Psoas muscle (tissue), 8 donors: ENCODE results near the gene DIABLO. TPM values are rescaled to one million over a fixed set of nuclear protein-coding genes. Genes with fewer than 3 reads are reported as not detected.

ENCODE experiments used
- ATAC-seq, 4 donors: fragments of 200-7000 bp; cut with Tn5 transposase; one replicate each; pipeline ENCODE4 v1.9.1; 2020; ENCODE audit warnings: moderate library complexity in 3 of 4, mild to moderate bottlenecking in 2 of 4
- DNase-seq, 2 donors: peaks; one replicate each; pipeline ENCODE4 v3.0.0-alpha.2; 2020
- H3K27ac ChIP-seq: fragments of 200-600 bp; one replicate; pipeline ENCODE4 v1.8.0; 2022
- H3K27me3 ChIP-seq, 3 donors: fragments of 200-600 bp in 1 of 3; one replicate each; pipeline versions ENCODE4 v1.6.1 to v1.8.0; 2013 to 2022; ENCODE audit warnings: low read length in 2 of 3, mild to moderate bottlenecking in 2 of 3, moderate library complexity in 1 of 3; ENCODE audit not compliant: insufficient read depth in 3 of 3
- H3K36me3 ChIP-seq, 2 donors: fragments of 200-600 bp in 1 of 2; one replicate each; pipeline versions ENCODE4 v1.6.1 to v1.8.0; 2013 to 2022; ENCODE audit warnings: low read depth in 1 of 2, mild to moderate bottlenecking in 1 of 2, moderate library complexity in 1 of 2; ENCODE audit not compliant: insufficient read depth in 1 of 2
- H3K4me1 ChIP-seq: fragments of 200-600 bp; one replicate; pipeline ENCODE4 v1.8.0; 2022
- H3K4me3 ChIP-seq: fragments of 200-600 bp; one replicate; pipeline ENCODE4 v1.8.0; 2022; ENCODE audit warnings: mild to moderate bottlenecking
- H3K9me3 ChIP-seq: fragments of 200-600 bp; one replicate; pipeline ENCODE4 v1.8.0; 2022
- WGBS, 3 donors: extraction: QIAGEN DNeasy Blood & Tissue Kit; methylation state at CpG; one replicate each; pipeline versions ENCODE4 v1.1.6 to v1.1.7; 2013; 5-methylcytosine and 5-hydroxymethylcytosine counted together
- intact Hi-C, 2 donors: fragments of 100-400 bp; cut with DNase I; formaldehyde crosslinking; loops; one replicate each; pipeline versions ENCODE4 v1.11.0 to v1.14.2; 2022
- polyA plus RNA-seq, 3 donors: library from polyadenylated mRNA; stranded (reverse); fragments of 200-250 nt; gene quantifications; one replicate each; pipeline ENCODE4 v1.2.3, GENCODE V29; 2013
- total RNA-seq, 4 donors: library from RNA; stranded (reverse); fragmentation: NEBNext Ultra II Directional in 2 of 4; extraction: Animal tissue kit (Norgen Biotek cat#: 25700) in 2 of 4; gene quantifications; one replicate each; pipeline versions ENCODE4 v1.2.1 to v1.2.4, GENCODE V29; 2021 to 2023
- TF ChIP-seq, protein P1 (sequence below): fragments of 200-600 bp; IDR thresholded peaks from one replicate; pipeline ENCODE4 v1.8.0; 2022; ENCODE audit warnings: antibody characterized with exemption
- donor health status: healthy with polysubstance abuse.
- donor health status: DM: no; HTN: no; CAD: no; lungs with moderate emphysema.
- donor health status: Bipolar disorder and iron deficiency.
- donor health status: healthy.
- donor health status: DM: yes; HTN: yes; CAD: no.
- donor health status: DM: no; HTN: no; CAD: no.
- donor health status: DM: no; HTN: no; CAD: no.
- donor health status: DM: yes; HTN: yes; CAD: no.

DIABLO gene
- total and polyA plus RNA-seq, 7 donors: 24.4 to 109 (median 35.3) TPM

DNA sequence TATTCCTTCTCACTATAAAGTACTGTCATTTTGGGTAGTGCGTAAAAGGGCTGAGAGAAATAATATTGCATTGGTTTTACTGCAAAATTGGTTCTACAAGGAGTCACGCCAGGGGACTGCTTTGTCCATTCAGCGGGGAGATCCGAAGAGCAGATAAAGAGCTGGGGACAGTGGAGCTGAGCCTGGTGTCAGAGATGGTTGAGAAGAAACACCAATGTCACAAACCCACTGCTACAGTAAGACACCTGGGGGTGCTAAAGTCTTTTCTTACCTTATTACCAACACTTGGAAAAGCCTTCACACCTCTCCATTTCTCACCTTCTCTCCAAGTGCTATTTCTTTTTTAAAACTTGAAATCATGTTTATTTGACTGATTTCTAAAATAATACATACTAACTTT lies 66.0 kb downstream of the DIABLO start:
- DNase-seq (no peak), ATAC-seq (no peak)
- TF ChIP-seq, protein P1, sequence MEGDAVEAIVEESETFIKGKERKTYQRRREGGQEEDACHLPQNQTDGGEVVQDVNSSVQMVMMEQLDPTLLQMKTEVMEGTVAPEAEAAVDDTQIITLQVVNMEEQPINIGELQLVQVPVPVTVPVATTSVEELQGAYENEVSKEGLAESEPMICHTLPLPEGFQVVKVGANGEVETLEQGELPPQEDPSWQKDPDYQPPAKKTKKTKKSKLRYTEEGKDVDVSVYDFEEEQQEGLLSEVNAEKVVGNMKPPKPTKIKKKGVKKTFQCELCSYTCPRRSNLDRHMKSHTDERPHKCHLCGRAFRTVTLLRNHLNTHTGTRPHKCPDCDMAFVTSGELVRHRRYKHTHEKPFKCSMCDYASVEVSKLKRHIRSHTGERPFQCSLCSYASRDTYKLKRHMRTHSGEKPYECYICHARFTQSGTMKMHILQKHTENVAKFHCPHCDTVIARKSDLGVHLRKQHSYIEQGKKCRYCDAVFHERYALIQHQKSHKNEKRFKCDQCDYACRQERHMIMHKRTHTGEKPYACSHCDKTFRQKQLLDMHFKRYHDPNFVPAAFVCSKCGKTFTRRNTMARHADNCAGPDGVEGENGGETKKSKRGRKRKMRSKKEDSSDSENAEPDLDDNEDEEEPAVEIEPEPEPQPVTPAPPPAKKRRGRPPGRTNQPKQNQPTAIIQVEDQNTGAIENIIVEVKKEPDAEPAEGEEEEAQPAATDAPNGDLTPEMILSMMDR: no peak
- H3K4me1 ChIP-seq: no peaks in the 10 kb centered on the region
- intact Hi-C loops: no loop called here
- H3K4me3 ChIP-seq: no peak overlapping the region
- H3K27me3 ChIP-seq: no peaks in the 10 kb centered on the region
- WGBS, 3 donors: 70 to 75% (median 74%) methylated on average over 4 of the region's 4 CpGs
- H3K27ac ChIP-seq: no peak overlapping the region
- H3K9me3 ChIP-seq: no peaks in the 10 kb centered on the region
- H3K36me3 ChIP-seq: peaks cover 0 to 3% of the 10 kb centered on the region in 2 donors

DNA sequence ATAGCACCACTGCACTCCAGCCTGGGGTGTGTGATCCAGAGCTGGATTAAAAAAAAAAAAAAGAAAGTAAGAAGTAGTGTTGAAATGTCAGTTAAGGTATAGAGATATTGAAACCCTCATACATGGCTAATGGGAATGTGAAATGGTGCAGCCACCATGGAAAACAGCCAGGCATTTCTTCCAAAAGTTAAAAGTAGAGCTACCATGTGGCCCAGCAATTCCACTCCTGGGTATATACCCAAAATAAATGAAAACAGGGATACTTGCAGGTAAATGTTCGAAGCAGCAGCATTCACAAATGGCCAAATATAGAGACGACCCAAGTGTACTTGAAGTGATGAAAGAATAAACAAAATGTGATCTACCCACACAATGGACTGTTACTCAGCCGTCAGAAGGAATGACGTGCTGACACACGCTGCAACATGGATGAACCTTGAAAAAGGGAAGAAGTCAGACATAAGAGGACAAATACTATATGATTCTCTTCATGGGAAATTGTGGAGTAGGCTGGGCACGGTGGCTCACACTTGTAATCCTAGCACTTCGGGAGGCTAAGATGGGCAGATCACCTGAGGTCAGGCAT lies 67.1 kb downstream of the DIABLO start:
- intact Hi-C loops: no loop called here
- H3K4me1 ChIP-seq: no peaks in the 10 kb centered on the region
- no peak overlapping the region for H3K4me3 ChIP-seq
- 74 to 90% (median 81%) methylated on average over 7 of the region's 7 CpGs for WGBS, 3 donors
- no peaks in the 10 kb centered on the region for H3K9me3 ChIP-seq
- TF ChIP-seq, protein P1: no peak
- peaks cover 0 to 3% of the 10 kb centered on the region in 2 donors for H3K36me3 ChIP-seq
- DNase-seq: no peak
- no peak for ATAC-seq
- H3K27me3 ChIP-seq: no peaks in the 10 kb centered on the region
- no peak overlapping the region for H3K27ac ChIP-seq

Other genes with a start within 250 kb of the DIABLO start
- 10 to 100 TPM; 11.3 to 14.3 (median 12.5) TPM for gene BCL7A, start 204.2 kb downstream of the DIABLO start, total RNA-seq
- 1 to 10 TPM; 3.6 to 8.1 (median 6.5) TPM for gene BCL7A, start 204.2 kb downstream of the DIABLO start, polyA plus RNA-seq
- 100 to 1,000 TPM; 114 to 184 (median 137) TPM for gene MLXIP, start 147.3 kb downstream of the DIABLO start, total RNA-seq
- 100 to 1,000 TPM in 1 of 3 donors, 10 to 100 TPM in 2; 50.9 to 114 (median 55.0) TPM for gene MLXIP, start 147.3 kb downstream of the DIABLO start, polyA plus RNA-seq
- gene IL31, start 51.8 kb downstream of the DIABLO start, total RNA-seq: not detected
- not detected for gene IL31, start 51.8 kb downstream of the DIABLO start, polyA plus RNA-seq
- under 1 TPM in 3 of 4 donors, not detected in 1; 0.13 to 0.36 (median 0.32) TPM for gene LRRC43, start 42.9 kb downstream of the DIABLO start, total RNA-seq
- under 1 TPM in 2 of 3 donors, not detected in 1; 0.05 to 0.06 TPM for gene LRRC43, start 42.9 kb downstream of the DIABLO start, polyA plus RNA-seq
- under 1 TPM in 1 of 4 donors, not detected in 3; 0.38 TPM for gene B3GNT4, start 22.3 kb downstream of the DIABLO start, total RNA-seq
- gene B3GNT4, start 22.3 kb downstream of the DIABLO start, polyA plus RNA-seq: 1 to 10 TPM in 1 of 3 donors, under 1 TPM in 2; 0.30 to 1.3 (median 0.48) TPM
- 10 to 100 TPM; 17.1 to 20.0 (median 17.2) TPM for gene VPS33A, start 40.4 kb upstream of the DIABLO start, total RNA-seq
- gene VPS33A, start 40.4 kb upstream of the DIABLO start, polyA plus RNA-seq: 10 to 100 TPM; 10.3 to 33.6 (median 15.1) TPM
- gene CLIP1, start 196.6 kb upstream of the DIABLO start, total RNA-seq: 100 to 1,000 TPM; 458 to 639 (median 574) TPM
- gene CLIP1, start 196.6 kb upstream of the DIABLO start, polyA plus RNA-seq: 100 to 1,000 TPM; 235 to 290 (median 241) TPM